NCI-H2029 treated with DMSO at 0.1 percent for 48 hours (cell line): ENCODE measurements around the gene GON4L.
A peak's percentile ranks its signal among the peaks of the same experiment; 100 is the strongest.
"Not testable (repeated sequence)": the region's sequence is repeated elsewhere in the genome, so short reads cannot be mapped to it uniquely, and the experiment has no call there.

Experiments
- DNase-seq: peaks from one replicate; lab custom pipeline; 2025; lab: John Stamatoyannopoulos, UW

GON4L gene

GRCh38 chr1:155745284-155746228 is 111.5 kb downstream of the GON4L start:
- DNase-seq, result peak; percentile 70

GRCh38 chr1:155744711-155745283 is 112.2 kb downstream of the GON4L start:
- no peak for DNase-seq

- DNase-seq, result no peak
Observed at GRCh38 chr1:155741908-155742307, 115.1 kb downstream of the GON4L start.

- no peak for DNase-seq
Observed at GRCh38 chr1:155740995-155741394, 116.0 kb downstream of the GON4L start.

- DNase-seq, result peak; percentile 49
Observed at GRCh38 chr1:155729031-155729898, 127.7 kb downstream of the GON4L start.

- DNase-seq, result no peak
Observed at GRCh38 chr1:155725142-155725541, 131.9 kb downstream of the GON4L start.

- DNase-seq, result no peak
Observed at GRCh38 chr1:155719703-155720102, 137.3 kb downstream of the GON4L start.

GRCh38 chr1:155718524-155719115 is 138.4 kb downstream of the GON4L start:
- not testable (repeated sequence) for DNase-seq

- no peak for DNase-seq
Observed at GRCh38 chr1:155717041-155717440, 140.0 kb downstream of the GON4L start.

- no peak for DNase-seq
Observed at GRCh38 chr1:155715777-155716176, 141.2 kb downstream of the GON4L start.

GRCh38 chr1:155715056-155715455 is 142.0 kb downstream of the GON4L start:
- not testable (repeated sequence) for DNase-seq

GRCh38 chr1:155713075-155713474 is 143.9 kb downstream of the GON4L start:
- no peak for DNase-seq

- not testable (repeated sequence) for DNase-seq
Observed at GRCh38 chr1:155712636-155713035, 144.4 kb downstream of the GON4L start.

GRCh38 chr1:155711457-155711856 is 145.6 kb downstream of the GON4L start:
- not testable (repeated sequence) for DNase-seq

GRCh38 chr1:155709391-155709790 is 147.6 kb downstream of the GON4L start:
- no peak for DNase-seq

- no peak for DNase-seq
Observed at GRCh38 chr1:155706139-155706538, 150.9 kb downstream of the GON4L start.

GRCh38 chr1:155704414-155704813 is 152.6 kb downstream of the GON4L start:
- DNase-seq, result not testable (repeated sequence)

GRCh38 chr1:155703216-155703615 is 153.8 kb downstream of the GON4L start:
- DNase-seq, result no peak

- not testable (repeated sequence) for DNase-seq
Observed at GRCh38 chr1:155701675-155702074, 155.3 kb downstream of the GON4L start.
